CD4-positive, alpha-beta T cell treated with Interferon gamma for 1 hour (primary cell): ENCODE measurements around the gene HERPUD2.

Experiments used
- DNase-seq: peaks from one replicate; pipeline ENCODE4 v3.0.0-alpha.2; 2020

The HERPUD2 gene

GRCh38 chr7:35694784-35695472 is at the start of gene HERPUD2:
Gene HERPUD2, minus strand, starts transcription at chr7:35695135. Its CDS starts 805 bp downstream, at chr7:35694330.
- peak; percentile 92 for DNase-seq

GRCh38 chr7:35738889-35739288 is 44.0 kb upstream of the HERPUD2 start:
- no peak for DNase-seq

DNA sequence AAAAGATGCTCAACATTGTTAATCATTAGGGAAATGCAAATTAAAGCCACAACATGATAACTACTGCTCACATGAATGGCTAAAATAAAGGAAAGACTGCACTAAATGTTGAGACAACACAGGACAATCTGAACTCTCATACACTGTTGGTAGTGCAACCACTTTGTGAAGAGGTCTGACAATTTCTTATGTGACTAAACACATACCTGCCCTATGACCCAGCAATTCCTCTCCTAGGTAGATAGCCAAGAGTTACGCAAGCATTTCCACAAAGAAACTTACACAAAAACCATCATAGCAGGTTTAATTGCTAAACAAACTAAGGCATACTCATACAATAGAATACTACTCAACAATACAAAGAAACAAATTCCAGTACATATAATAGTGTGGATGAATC is 41.8 kb upstream of the HERPUD2 start:
- no peak for DNase-seq

GRCh38 chr7:35735396-35735795 is 40.5 kb upstream of the HERPUD2 start:
- DNase-seq, result no peak

GRCh38 chr7:35734001-35734483 is 39.1 kb upstream of the HERPUD2 start:
- no peak for DNase-seq

GRCh38 chr7:35731349-35731748 is 36.4 kb upstream of the HERPUD2 start:
- no peak for DNase-seq

DNA sequence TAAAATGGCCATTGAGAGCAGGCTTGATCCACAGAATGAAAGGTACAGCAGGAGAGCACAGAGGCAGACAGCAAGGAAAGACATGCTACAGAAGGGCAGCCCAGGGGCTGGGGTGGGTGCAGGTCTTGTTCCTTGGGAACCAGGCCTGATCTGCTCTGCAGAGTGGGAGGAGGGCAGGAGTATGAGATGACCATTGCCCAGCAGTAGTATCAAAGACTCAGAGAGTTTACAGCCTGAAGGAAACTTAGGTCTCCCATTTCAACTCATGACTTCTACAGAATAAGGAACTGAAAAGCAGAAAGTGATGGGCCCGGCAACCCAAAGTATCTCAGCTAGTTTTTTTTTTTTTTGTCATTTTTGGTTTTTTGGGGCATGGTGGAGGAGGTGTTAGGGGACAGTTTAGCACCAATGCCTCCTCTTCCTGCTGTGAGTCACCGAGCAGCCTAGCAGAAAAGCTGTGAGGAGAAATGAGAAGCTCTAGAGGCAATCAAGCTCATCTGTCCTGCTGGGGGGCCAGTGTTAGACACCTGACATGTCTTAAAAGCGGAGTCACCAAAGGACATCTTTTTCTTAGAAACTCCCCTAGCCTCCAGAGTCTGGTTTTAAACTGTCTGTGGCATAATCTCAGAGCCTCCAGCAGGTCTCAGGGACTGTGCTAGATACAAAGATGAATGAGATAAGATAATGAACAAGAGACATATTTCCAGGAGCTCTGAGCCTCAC is 34.3 kb upstream of the HERPUD2 start:
- peak; percentile 74 for DNase-seq

GRCh38 chr7:35728412-35729060 is 33.6 kb upstream of the HERPUD2 start:
- DNase-seq, result no peak

DNA sequence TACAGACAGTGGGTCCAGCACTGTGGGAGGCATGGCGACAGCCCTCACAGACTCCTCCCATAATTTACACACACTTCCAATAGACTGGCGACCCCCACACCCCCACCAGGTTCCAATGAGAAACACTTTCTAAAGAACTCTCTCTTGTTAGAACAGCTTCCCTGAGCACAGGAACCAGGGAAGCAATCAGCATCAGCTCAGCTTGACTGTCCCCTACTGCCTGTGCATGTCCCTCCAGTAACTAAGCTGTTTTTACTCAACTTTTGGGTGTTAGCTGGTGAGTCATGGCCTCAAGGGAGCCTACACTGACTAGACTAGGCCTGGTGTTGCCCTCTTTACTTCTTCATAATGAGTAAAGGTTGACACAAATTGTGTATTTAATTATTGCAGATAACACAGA is 32.6 kb upstream of the HERPUD2 start:
- DNase-seq, result no peak

- no peak for DNase-seq
These were observed 31.7 kb upstream of the HERPUD2 start for GRCh38 chr7:35726654-35727053.

DNA sequence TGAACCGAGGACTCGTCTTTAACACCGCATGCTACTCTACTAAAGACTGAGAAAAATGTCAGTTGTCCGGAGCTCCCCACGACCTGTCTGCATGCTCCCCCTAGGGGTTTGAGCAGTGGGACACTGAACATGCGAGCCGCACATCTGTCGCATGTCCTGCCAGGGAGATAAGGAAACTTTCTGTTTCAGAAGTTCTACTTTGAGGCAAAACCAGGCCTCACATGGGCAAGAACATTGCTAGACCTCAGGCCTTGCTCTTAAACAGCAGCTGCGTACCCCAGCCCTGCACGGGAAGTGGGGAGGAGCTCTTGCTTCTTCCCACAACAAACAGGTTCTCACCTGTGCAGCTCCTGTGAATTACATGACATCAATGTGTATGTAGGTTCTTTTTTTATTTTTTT is 30.3 kb upstream of the HERPUD2 start:
- peak; percentile 81 for DNase-seq

GRCh38 chr7:35723011-35723410 is 28.1 kb upstream of the HERPUD2 start:
- no peak for DNase-seq

DNA sequence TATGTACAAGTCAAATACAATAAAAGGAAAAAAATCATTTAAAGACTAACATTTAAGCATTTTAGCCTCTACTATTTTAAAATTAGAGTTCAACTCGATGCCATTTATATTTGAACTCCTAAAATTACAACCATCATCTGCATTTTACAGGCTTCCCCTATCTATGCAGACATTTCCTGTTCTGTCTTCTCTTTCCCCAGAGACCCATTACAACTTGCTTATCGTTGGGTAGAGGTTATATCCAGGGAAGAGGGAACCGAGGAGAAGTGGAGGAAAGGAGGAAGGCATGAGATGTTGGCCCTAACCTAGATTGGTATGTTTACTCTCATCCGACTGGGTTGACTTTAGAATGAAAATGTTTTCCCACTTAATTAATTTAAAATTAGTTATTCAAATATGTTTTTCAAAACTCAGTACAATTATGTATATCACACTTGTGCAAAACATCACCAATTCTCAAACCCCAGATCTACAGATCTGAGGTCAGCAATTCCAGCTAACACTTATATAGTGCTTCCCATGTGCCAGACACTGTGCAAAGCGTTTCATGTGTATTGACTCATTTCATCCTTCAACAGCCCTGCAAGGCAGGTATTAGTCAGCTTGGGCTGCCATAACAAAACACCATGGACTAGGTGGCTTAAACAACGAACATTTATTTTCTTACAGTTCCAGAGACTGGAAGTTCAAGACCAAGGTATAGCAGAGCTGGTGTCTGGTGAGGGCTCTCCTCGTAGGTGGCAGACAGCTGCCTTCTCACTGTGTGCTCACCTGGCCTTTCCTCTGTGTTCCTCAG is 27.3 kb upstream of the HERPUD2 start:
- DNase-seq, result no peak

- DNase-seq, result no peak
These were observed 26.4 kb upstream of the HERPUD2 start for GRCh38 chr7:35721288-35721687.

- DNase-seq, result no peak
These were observed 25.9 kb upstream of the HERPUD2 start for GRCh38 chr7:35720849-35721248.

DNA sequence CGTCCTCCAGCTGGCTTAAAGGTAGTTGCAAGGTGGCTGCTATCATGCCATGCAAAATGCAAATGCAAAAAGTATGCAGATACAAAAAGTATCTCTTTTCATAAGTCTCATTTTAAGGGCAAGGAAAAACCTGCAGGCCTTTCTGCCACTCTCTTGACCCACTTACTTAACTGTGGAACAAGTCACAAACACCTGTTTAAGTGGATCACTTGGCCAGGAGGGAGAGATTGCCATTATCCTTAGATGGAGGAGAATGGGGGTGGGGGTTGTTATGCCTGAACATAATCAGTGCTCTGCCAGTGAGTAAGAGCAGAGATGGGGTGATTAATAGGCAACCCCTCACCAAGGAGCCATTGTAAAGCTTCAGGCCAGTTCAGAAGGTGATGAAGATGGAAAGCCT is 25.1 kb upstream of the HERPUD2 start:
- no peak for DNase-seq

GRCh38 chr7:35718047-35718446 is 23.1 kb upstream of the HERPUD2 start:
- DNase-seq, result no peak

- no peak for DNase-seq
These were observed 22.6 kb upstream of the HERPUD2 start for GRCh38 chr7:35717516-35717915.

- DNase-seq, result no peak
These were observed 22.1 kb upstream of the HERPUD2 start for GRCh38 chr7:35717013-35717412.

DNA sequence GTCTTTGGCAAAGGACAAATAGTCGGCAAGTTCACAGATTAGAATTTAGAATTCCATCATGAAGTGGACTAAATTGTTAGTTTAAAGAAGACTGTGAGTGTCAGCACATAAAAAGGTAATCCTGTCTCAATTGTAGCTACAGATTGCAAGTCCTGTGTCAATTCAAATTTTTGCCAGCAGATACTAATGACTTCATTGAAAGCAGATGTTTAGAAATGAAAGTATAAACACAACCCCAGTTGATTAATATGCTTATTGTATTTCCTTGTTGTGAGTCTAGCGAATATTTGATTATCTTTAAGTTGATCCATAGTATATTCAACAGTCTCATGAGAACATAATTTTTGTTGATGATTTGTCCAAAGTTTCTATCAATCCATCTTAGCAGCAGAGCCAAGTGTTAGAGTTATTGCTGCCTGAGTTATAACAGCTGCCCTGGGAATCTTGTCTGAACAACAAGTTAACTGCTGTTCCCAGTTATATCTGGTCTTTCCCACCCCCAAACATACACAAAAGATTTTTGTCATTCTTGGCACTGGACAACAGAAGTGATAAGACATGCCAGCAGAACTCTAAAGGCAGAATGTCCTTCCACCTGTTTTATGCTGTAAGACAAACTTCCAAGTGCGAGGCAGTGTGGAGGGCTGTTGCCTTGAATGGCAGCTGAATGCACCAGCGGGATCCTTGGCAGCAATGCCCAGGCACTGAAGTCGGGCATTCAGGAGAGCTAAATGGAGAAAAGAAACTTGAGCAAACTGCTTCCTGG is 21.3 kb upstream of the HERPUD2 start:
- DNase-seq, result no peak

DNA sequence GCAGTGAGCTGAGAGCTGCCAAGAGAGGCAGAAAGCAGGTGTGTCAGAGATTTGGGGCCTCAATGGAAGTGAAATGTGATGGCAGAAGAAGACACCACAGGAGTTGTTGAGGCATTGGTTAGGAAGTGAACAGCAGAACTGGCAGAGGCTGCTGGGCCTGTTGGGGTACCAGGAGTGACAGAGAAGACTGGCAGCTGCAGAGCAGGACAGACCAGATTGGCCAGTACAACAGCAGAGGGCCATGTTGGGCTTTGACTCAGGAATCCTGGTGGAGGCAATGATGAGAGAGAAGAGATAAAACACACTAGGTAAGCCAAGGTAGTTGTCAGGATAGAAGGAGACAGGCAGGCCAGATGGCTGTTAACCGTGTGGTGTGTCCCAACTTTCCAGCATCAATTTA is 19.9 kb upstream of the HERPUD2 start:
- no peak for DNase-seq

DNA sequence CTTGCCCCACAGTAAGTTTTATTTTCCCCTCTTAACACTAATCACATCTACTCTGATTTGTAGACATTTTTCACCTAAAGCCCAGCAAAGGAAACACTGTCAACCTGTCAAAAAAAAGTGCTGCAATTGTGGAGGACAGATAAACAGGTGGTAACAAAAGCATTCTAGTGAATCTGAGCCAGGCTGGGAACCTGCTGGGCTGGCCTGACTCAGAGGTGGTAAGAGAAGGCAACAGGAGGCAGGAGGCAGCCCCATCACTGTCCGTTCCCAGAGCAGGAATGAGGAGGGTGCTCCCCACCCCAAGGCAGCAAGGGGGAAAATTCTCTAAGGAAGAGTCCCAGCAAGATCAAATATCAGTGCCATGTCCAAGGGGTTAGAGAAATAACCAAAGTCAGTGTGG is 19.5 kb upstream of the HERPUD2 start:
- no peak for DNase-seq
